ENCODE results near the gene RASGEF1B.

RASGEF1B gene

GRCh38 chr4:81504112-81505003 lies 32.7 kb upstream of the RASGEF1B start:
- Histone ChIP-seq H3K9me3 (no peaks in the 10 kb centered on the region), H3K4me1 (no peaks in the 10 kb centered on the region), H3K27me3 (0 out of 2 replicates have a peak, but pooled peaks cover 3% of the 10 kb centered on the region), H3K36me3 (no peaks in the 10 kb centered on the region), H3K4me3 (ENCODE audit: low read depth, low read length) (no peak overlapping the region)
- DNase-seq: no peak
- no peak for TF ChIP-seq CTCF (IDR thresholded peaks at IDR 0.05; ENCODE audit: low read depth, low read length)

- Histone ChIP-seq H3K36me3 (no peaks in the 10 kb centered on the region), H3K4me1 (no peaks in the 10 kb centered on the region), H3K9me3 (no peaks in the 10 kb centered on the region), H3K4me3 (ENCODE audit: low read depth, low read length) (no peak overlapping the region), H3K27me3 (0 out of 2 replicates have a peak, but pooled peaks cover 3% of the 10 kb centered on the region)
- DNase-seq: no peak
- no peak for TF ChIP-seq CTCF (IDR thresholded peaks at IDR 0.05; ENCODE audit: low read depth, low read length)
These were observed 31.9 kb upstream of the RASGEF1B start for GRCh38 chr4:81503586-81503985.

GRCh38 chr4:81502564-81502963 lies 30.9 kb upstream of the RASGEF1B start:
- Histone ChIP-seq H3K4me1 (no peaks in the 10 kb centered on the region), H3K36me3 (no peaks in the 10 kb centered on the region), H3K9me3 (no peaks in the 10 kb centered on the region), H3K4me3 (ENCODE audit: low read depth, low read length) (no peak overlapping the region), H3K27me3 (0 out of 2 replicates have a peak, but pooled peaks cover 3% of the 10 kb centered on the region)
- TF ChIP-seq CTCF (IDR thresholded peaks at IDR 0.05; ENCODE audit: low read depth, low read length): no peak
- no peak for DNase-seq

- Histone ChIP-seq H3K36me3 (no peaks in the 10 kb centered on the region), H3K4me3 (ENCODE audit: low read depth, low read length) (no peak overlapping the region), H3K27me3 (0 out of 2 replicates have a peak, but pooled peaks cover 3% of the 10 kb centered on the region), H3K4me1 (no peaks in the 10 kb centered on the region), H3K9me3 (no peaks in the 10 kb centered on the region)
- no peak for DNase-seq
- no peak for TF ChIP-seq CTCF (IDR thresholded peaks at IDR 0.05; ENCODE audit: low read depth, low read length)
These were observed 28.1 kb upstream of the RASGEF1B start for GRCh38 chr4:81499840-81500239.

- Histone ChIP-seq H3K4me1 (no peaks in the 10 kb centered on the region), H3K4me3 (ENCODE audit: low read depth, low read length) (no peak overlapping the region), H3K9me3 (no peaks in the 10 kb centered on the region), H3K27me3 (0 out of 2 replicates have a peak, but pooled peaks cover 3% of the 10 kb centered on the region), H3K36me3 (no peaks in the 10 kb centered on the region)
- no peak for DNase-seq
- TF ChIP-seq CTCF (IDR thresholded peaks at IDR 0.05; ENCODE audit: low read depth, low read length): no peak
These were observed 26.9 kb upstream of the RASGEF1B start for GRCh38 chr4:81498551-81499099.

- no peak for TF ChIP-seq CTCF (IDR thresholded peaks at IDR 0.05; ENCODE audit: low read depth, low read length)
- no peaks in the 10 kb centered on the region for H3K4me1 ChIP-seq
- 0 out of 2 replicates have a peak, but pooled peaks cover 3% of the 10 kb centered on the region for H3K27me3 ChIP-seq
- H3K36me3 ChIP-seq: no peaks in the 10 kb centered on the region
- no peak for DNase-seq
- no peaks in the 10 kb centered on the region for H3K9me3 ChIP-seq
- no peak overlapping the region for H3K4me3 ChIP-seq (ENCODE audit: low read depth, low read length)
These were observed 26.3 kb upstream of the RASGEF1B start for GRCh38 chr4:81498046-81498445.
